ENCODE measurements around the gene CFAP20DC. TPM values are rescaled to one million over a fixed set of nuclear protein-coding genes. Genes with fewer than 3 reads are reported as not detected.

The CFAP20DC gene
- polyA plus RNA-seq, 3 donors from 2014 or later: not detected

DNA sequence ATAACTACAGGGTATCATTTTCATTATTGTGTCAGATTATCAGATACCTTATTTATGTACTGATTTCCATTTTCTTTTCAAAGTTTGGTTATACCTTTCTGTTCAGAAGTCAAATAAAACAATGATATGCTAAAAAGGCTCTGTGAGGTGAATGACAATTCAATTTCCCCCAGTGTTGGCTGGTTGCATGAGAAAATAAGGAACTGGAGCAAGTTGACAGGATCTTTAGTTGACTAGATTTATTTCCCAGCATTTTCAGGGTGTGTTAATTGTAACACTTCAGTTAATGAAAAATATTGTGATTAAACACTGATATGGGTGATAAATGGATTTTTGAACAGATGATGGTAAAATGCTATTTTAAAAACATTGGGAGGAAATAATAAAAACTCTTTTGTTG, 260.4 kb downstream of the CFAP20DC start:
- Mint-ChIP-seq H3K9me3 (peaks cover 0 to 5% (median 0%) of the 10 kb centered on the region in 6 donors), H3K27me3 (ENCODE audit: low read depth in 3 of 3) (no peaks in the 10 kb centered on the region), H3K4me3 (no peak overlapping the region), H3K4me1 (no peaks in the 10 kb centered on the region), H3K27ac (no peak overlapping the region), H3K36me3 (no peaks in the 10 kb centered on the region)
- no peak for DNase-seq

DNA sequence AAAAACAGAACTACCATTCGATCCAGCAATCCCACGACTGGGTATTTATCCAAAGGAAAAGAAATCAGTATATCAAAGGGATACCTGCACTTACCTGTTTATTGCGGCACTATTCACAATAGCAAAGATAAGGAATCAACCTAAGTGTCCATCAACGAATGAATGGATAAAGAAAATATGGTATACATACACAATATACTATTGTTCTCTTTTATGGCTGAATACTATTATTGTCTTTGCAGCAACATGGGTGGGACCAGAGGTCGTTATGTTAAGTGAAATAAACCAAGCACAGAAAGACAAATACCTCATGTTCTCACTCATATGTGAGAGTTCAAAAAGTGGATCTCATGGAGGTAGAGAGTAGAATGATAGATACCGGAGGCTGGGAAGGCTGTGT, 264.9 kb downstream of the CFAP20DC start:
- H3K36me3 Mint-ChIP-seq: peaks cover 0 to 1% (median 0%) of the 10 kb centered on the region in 3 donors
- peaks cover 6 to 14% (median 9%) of the 10 kb centered on the region in 6 donors for H3K9me3 Mint-ChIP-seq
- no peak for DNase-seq
- no peaks in the 10 kb centered on the region for H3K27me3 Mint-ChIP-seq (ENCODE audit: low read depth in 3 of 3)
- no peak overlapping the region for H3K4me3 Mint-ChIP-seq
- no peak overlapping the region for H3K27ac Mint-ChIP-seq
- H3K4me1 Mint-ChIP-seq: no peaks in the 10 kb centered on the region

DNA sequence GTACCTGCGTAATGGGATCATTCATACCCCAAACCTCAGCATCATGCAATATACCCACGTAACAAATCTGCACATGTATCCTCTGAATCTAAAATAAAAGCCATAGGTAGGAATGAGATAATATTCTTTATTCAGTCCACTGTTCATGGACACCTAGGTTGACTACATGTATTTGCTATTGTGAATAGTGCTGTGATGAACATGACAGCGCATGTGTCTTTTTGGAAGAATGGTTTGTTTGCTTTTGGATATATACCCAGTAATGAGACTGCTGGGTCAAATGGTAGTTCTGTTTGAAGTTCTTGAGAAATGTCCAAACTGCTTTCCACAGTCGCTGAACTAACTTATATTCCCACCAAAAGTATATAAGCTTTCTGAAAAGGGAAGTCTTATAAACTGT, 265.4 kb downstream of the CFAP20DC start:
- Mint-ChIP-seq H3K4me1 (no peaks in the 10 kb centered on the region), H3K9me3 (peaks cover 10 to 18% (median 13%) of the 10 kb centered on the region in 6 donors), H3K4me3 (no peak overlapping the region), H3K27me3 (ENCODE audit: low read depth in 3 of 3) (no peaks in the 10 kb centered on the region), H3K36me3 (peaks cover 0 to 6% (median 0%) of the 10 kb centered on the region in 3 donors), H3K27ac (no peak overlapping the region)
- DNase-seq: no peak

DNA sequence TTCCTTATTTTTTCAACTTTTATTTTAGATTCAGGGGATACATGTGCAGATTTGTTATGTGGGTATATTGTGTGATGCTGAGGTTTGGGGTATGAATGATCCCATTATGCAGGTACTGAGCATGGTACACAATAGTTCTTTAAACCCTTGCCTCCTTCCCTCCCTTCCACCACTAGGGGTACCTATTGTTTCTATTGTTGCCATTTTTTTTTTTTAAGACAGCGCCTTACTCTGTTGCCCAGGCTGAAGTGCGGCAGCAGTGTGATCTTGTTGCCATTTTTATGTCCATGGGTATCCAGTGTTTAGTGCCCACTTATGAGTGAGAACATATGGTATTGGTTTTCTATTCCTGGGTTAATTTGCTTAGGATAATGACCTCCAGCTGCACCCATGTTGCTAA, 266.0 kb downstream of the CFAP20DC start:
- H3K27ac Mint-ChIP-seq: no peak overlapping the region
- peaks cover 15 to 24% (median 19%) of the 10 kb centered on the region in 6 donors for H3K9me3 Mint-ChIP-seq
- H3K36me3 Mint-ChIP-seq: peaks cover 0 to 10% (median 0%) of the 10 kb centered on the region in 3 donors
- no peak overlapping the region for H3K4me3 Mint-ChIP-seq
- no peak for DNase-seq
- H3K27me3 Mint-ChIP-seq (ENCODE audit: low read depth in 3 of 3): no peaks in the 10 kb centered on the region
- H3K4me1 Mint-ChIP-seq: no peaks in the 10 kb centered on the region

DNA sequence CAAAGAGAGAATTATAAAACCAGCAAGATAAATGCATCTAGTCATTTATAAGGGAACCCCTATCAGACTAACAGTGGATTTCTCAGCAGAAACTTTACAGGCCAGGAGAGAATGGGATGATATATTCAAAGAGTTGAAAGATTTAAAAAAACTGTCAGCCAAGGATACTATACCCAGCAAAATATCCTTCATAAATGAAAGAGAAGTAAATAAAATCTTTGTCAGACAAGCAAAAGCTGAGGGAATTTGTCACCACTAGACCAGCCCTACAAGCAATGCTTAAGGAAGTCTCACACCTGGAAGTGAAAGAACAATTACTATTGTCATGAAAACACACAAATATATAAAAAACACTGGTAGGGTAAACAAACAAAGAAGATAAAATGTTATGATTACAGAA, 269.9 kb downstream of the CFAP20DC start:
- peaks cover 0 to 10% (median 0%) of the 10 kb centered on the region in 3 donors for H3K36me3 Mint-ChIP-seq
- no peaks in the 10 kb centered on the region for H3K27me3 Mint-ChIP-seq (ENCODE audit: low read depth in 3 of 3)
- H3K4me1 Mint-ChIP-seq: no peaks in the 10 kb centered on the region
- H3K9me3 Mint-ChIP-seq: peaks cover 20 to 36% (median 23%) of the 10 kb centered on the region in 6 donors
- H3K4me3 Mint-ChIP-seq: no peak overlapping the region
- no peak overlapping the region for H3K27ac Mint-ChIP-seq
- DNase-seq: no peak

DNA sequence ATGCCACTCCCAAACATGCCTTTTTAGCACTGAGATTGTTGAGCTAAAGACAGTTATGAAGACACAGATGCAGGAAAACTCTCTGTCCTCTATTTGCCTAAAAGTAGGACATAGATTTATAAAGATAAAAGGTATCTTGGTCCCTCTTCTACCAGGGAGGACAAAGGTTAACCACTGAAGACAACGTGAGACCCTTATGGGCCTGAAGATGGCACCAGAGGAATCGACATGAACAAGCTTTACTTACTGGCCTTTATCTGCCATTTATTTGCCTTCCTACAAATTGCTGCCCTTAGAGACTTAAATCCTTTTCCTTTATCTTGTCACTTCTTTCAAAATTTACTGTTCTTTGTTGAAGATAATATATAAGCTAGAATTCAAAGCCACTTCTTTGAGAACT, 273.6 kb downstream of the CFAP20DC start:
- Mint-ChIP-seq H3K4me3 (no peak overlapping the region), H3K27ac (no peak overlapping the region)

DNA sequence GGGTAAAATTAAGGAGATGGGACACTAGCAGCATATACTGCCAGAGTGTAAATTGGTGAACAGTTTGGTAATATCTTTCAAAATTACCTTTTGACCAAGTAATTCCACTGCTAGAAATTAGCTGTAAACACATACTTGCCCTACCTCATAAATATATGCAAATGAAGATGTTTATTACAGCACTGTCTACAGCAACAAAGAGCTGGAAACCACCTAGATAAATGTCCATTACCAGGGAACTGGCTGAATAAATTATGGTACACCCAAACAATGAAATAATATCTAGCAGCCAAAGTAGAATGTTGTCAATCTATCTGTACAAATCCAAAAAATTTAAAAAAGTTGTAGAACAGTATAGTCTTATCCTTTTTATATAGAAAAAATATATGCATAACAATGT, 277.4 kb downstream of the CFAP20DC start:
- Mint-ChIP-seq H3K27ac (no peak overlapping the region), H3K4me1 (no peaks in the 10 kb centered on the region), H3K27me3 (ENCODE audit: low read depth in 3 of 3) (peaks cover 2 to 5% (median 4%) of the 10 kb centered on the region in 3 donors), H3K9me3 (peaks cover 2 to 9% (median 5%) of the 10 kb centered on the region in 6 donors), H3K4me3 (no peak overlapping the region), H3K36me3 (peaks cover 0 to 3% (median 0%) of the 10 kb centered on the region in 3 donors)
- no peak for DNase-seq

More for the DNA sequence above, 273.6 kb downstream of the CFAP20DC start:
- Mint-ChIP-seq H3K4me1 (no peaks in the 10 kb centered on the region), H3K36me3 (peaks cover 0 to 10% (median 3%) of the 10 kb centered on the region in 3 donors), H3K9me3 (peaks cover 20 to 35% (median 22%) of the 10 kb centered on the region in 6 donors), H3K27me3 (ENCODE audit: low read depth in 3 of 3) (peaks cover 0 to 2% (median 0%) of the 10 kb centered on the region in 3 donors)
- DNase-seq: no peak

DNA sequence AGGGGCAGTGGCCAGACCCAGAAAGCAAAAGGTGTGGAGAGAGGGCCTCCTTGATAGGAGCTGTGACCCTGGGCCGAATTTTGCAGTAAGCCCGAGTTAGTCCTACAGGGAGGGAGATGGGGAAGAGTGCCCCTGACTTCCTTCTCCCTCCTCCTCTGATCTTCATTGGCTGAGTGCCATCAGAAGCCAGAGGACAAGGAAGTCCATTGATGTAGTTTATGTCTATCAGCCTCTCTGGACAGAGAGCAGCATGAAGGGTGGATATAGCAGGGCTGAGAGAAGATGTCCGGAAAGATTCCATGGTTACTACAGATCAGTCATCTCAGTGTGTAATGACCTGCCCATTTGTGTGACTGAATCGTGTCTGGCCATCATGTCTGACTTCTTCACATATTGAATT, 280.8 kb downstream of the CFAP20DC start:
- no peaks in the 10 kb centered on the region for H3K4me1 Mint-ChIP-seq
- H3K36me3 Mint-ChIP-seq: peaks cover 0 to 3% (median 0%) of the 10 kb centered on the region in 3 donors
- no peak for DNase-seq
- H3K27ac Mint-ChIP-seq: no peak overlapping the region
- H3K9me3 Mint-ChIP-seq: peaks cover 0 to 9% (median 5%) of the 10 kb centered on the region in 6 donors
- peaks cover 2 to 6% (median 5%) of the 10 kb centered on the region in 3 donors for H3K27me3 Mint-ChIP-seq (ENCODE audit: low read depth in 3 of 3)
- H3K4me3 Mint-ChIP-seq: no peak overlapping the region

DNA sequence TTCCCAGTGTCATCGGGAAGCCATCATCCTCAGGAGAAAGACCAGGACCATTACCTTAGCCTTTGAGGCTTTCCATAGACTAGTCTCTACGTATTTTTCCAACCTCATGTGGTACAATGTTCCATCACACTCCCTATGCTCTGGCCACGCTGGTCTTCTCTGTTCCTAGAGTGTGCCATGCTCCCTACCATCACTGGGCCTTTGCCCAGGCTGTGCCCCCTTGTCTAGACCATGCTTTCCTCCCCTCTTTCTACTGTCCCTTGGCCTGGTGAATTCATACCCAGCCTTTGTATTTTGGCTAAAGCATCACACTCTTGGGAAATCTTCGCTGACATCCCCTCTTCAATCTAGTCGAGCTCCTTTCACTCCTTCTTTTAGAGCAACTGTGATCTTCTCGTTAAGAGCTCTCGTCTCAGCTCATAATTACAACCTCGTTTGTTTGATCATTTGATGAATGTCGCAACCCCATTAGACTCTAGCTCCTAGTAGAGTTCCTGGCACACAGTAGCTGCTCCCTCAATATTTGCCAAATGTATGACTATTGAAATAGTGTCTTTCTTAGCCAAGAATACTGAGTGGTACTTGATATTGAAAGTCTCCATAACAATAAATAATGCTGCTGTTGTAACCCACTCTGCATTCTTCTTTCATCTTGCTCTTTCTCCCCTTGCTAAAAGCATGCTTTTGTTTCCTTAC, 283.1 kb downstream of the CFAP20DC start:
- Mint-ChIP-seq H3K27me3 (ENCODE audit: low read depth in 3 of 3) (peaks cover 2 to 5% (median 5%) of the 10 kb centered on the region in 3 donors), H3K9me3 (peaks cover 0 to 9% (median 5%) of the 10 kb centered on the region in 6 donors), H3K27ac (no peak overlapping the region), H3K4me1 (no peaks in the 10 kb centered on the region), H3K4me3 (no peak overlapping the region), H3K36me3 (peaks cover 0 to 3% (median 0%) of the 10 kb centered on the region in 3 donors)
- no peak for DNase-seq

DNA sequence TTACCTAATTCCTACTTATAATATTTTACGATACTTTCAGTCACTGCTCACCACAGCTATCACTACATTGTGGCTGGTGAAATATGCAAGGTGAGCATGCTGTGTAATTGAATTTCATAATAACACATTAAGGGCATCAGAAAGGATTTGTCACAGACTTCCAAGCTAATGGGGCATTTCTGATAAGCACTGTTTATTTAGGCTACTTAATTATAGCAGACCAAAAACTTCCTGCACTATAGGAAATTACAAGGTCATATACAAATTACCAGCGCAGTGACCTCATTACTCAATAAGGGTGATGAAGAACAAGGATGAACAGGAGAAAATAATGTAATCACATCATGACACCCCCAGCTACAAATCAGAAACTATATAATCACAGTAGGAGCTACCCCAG, 294.7 kb downstream of the CFAP20DC start:
- no peaks in the 10 kb centered on the region for H3K4me1 Mint-ChIP-seq
- H3K27ac Mint-ChIP-seq: no peak overlapping the region
- H3K27me3 Mint-ChIP-seq (ENCODE audit: low read depth in 3 of 3): peaks cover 0 to 3% (median 0%) of the 10 kb centered on the region in 3 donors
- no peak overlapping the region for H3K4me3 Mint-ChIP-seq
- no peak for DNase-seq
- H3K36me3 Mint-ChIP-seq: no peaks in the 10 kb centered on the region
- peaks cover 0 to 3% (median 0%) of the 10 kb centered on the region in 6 donors for H3K9me3 Mint-ChIP-seq

DNA sequence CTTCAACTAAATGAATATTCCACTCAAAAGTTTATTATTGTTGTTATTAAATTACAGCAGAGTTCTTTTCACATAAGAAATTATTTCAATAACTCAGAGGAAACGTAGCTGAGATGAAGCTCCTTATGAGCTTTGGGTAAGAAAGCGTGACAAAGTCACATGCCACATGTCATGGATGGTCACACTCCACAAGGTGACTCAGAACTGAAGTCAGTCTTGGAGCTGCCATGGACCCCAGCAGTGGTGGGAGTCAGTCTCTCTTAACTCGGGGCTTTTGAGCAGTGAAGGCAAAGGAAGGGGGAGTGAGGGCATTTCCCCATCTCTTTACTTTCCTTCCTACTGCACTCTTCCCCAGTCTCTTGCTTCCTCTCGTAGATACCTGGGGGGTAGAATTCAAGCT, 295.8 kb downstream of the CFAP20DC start:
- Mint-ChIP-seq H3K9me3 (peaks cover 0 to 3% (median 0%) of the 10 kb centered on the region in 6 donors), H3K27ac (no peak overlapping the region), H3K36me3 (no peaks in the 10 kb centered on the region), H3K4me1 (no peaks in the 10 kb centered on the region), H3K4me3 (no peak overlapping the region), H3K27me3 (ENCODE audit: low read depth in 3 of 3) (peaks cover 0 to 2% (median 0%) of the 10 kb centered on the region in 3 donors)
- DNase-seq: no peak

DNA sequence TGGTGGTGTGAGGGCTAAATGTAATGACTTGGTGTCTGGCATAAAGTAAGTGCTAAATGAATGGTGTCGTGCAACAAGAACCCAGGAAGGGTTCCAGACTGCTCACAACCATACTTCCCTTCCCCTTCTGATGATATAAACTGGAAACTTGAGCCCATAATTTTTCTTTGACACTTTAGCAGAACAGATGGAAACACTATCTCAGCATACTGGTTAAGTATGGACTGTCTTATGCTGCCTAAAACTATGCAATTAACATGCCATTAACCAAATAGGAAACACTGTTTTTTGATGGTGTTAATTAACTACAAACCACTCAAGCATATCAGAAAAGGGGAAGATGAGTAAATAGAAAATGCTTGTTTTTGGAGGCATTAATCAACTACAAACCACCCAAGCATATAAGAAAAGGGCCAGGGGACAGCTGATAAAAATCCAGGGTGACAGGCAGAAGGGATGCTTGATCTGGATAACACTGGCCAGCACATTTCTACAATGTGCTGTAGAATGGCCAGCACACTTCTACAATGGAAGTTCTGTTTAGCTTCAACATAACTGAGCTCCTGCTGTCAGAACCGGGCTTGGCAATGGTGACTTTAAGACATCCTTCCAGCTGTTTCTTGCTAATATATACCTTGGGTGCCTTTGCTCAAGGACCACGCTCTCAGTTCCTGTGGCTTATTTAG, 297.8 kb downstream of the CFAP20DC start:
- Mint-ChIP-seq H3K27me3 (ENCODE audit: low read depth in 3 of 3) (peaks cover 0 to 2% (median 1%) of the 10 kb centered on the region in 3 donors), H3K4me3 (no peak overlapping the region), H3K36me3 (no peaks in the 10 kb centered on the region), H3K4me1 (no peaks in the 10 kb centered on the region), H3K9me3 (no peaks in the 10 kb centered on the region), H3K27ac (no peak overlapping the region)
- DNase-seq: no peak

DNA sequence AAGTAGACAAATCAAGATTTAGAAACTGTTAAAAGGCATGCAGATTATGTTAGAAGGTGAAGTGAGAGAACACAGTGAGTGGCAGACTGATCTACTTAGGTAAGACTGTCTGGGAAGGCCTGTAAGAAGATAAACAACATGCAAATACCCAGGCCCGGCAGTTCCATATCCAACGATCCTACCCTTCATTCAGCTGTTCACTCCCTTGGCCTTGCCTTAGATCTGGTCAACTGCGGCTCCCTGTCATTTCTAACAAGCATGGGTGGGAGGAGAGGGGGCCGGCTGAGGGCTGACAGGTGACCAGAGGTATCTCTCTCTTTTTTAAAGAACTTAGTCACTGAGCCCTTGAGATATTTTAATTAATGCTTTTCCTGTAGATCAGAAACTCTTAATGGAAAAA, 298.6 kb downstream of the CFAP20DC start:
- Mint-ChIP-seq H3K27ac (no peak overlapping the region), H3K4me3 (no peak overlapping the region), H3K27me3 (ENCODE audit: low read depth in 3 of 3) (peaks cover 0 to 2% (median 1%) of the 10 kb centered on the region in 3 donors), H3K36me3 (no peaks in the 10 kb centered on the region), H3K9me3 (no peaks in the 10 kb centered on the region), H3K4me1 (no peaks in the 10 kb centered on the region)
- no peak for DNase-seq

DNA sequence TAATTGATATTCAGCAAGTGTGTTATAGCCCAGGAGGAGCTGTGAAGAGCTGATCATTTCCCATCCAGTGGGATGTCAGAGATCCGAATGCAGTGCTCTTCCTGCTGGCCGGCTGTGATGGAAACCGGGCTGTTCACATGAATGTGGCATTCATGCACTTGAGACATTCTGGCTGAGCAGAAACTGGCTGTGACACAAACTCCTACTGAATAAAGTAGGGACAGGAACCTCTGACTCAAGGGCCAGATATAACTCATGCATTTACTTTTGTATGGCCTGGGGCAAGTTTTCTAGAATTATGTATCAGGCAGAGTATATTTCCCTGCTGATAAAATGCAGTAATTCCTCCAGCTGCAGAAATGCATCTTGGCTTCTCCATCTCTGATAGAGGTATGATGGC, 299.9 kb downstream of the CFAP20DC start:
- Mint-ChIP-seq H3K4me3 (no peak overlapping the region), H3K4me1 (no peaks in the 10 kb centered on the region), H3K27me3 (ENCODE audit: low read depth in 3 of 3) (peaks cover 1 to 2% (median 2%) of the 10 kb centered on the region in 3 donors), H3K36me3 (no peaks in the 10 kb centered on the region), H3K9me3 (no peaks in the 10 kb centered on the region), H3K27ac (no peak overlapping the region)
- no peak for DNase-seq
